WERI-Rb-1 (cell line): ENCODE measurements around the gene DNM3.

Source experiments
- DNase-seq: peaks from one replicate; pipeline ENCODE4 v3.0.0-alpha.2; 2020
- H3K27ac ChIP-seq: fragments of 250-450 bp; sonication (Bioruptor Pico); 2 replicates; pipeline ENCODE4 v1.5.1; 2020; ENCODE audit warnings: mild to moderate bottlenecking, moderate library complexity
- H3K27me3 ChIP-seq: fragments of 250-450 bp; sonication (Bioruptor Pico); 2 replicates; pipeline ENCODE4 v1.5.1; 2021; ENCODE audit warnings: mild to moderate bottlenecking, low read depth, moderate library complexity; ENCODE audit not compliant: insufficient read depth, severe bottlenecking
- H3K36me3 ChIP-seq: fragments of 250-450 bp; sonication (Bioruptor Pico); 2 replicates; pipeline ENCODE4 v1.5.1; 2020; ENCODE audit warnings: mild to moderate bottlenecking, moderate library complexity
- H3K4me3 ChIP-seq: 2 replicates; pipeline ENCODE4 v1.5.1; 2011; ENCODE audit warnings: low read depth, mild to moderate bottlenecking, control low read depth, low read length
- H3K9me3 ChIP-seq: fragments of 250-450 bp; sonication (Bioruptor Pico); 2 replicates; pipeline ENCODE4 v1.5.1; 2021; ENCODE audit warnings: mild to moderate bottlenecking, moderate library complexity; ENCODE audit not compliant: severe bottlenecking
- TF ChIP-seq, protein P1 (sequence below): IDR thresholded peaks from 2 replicates; pipeline ENCODE4 v1.5.1; 2011; ENCODE audit warnings: low read depth, mild to moderate bottlenecking, control low read depth, inconsistent platforms, low read length

The DNM3 gene

DNA sequence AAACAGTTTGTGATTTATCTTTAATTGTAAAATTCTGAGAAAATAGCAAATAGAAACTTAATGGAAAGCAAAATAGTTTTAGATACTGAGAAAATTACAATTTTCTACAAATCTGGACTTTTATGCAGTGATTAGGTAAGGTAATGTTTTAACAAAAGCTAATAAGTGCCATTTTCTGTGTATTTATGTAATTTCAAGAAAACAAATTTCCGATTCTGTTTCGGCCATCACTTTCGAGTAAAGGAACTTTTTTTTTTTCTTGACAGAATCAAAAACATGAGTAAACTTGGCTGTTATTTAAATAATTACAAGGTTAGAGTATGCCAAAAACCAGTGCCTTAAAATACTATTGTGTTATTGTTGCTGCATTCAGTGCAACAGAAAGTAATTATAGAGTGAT is 298.8 kb downstream of the DNM3 start:
- H3K4me3 ChIP-seq, result no peak overlapping the region
- no peak overlapping the region for H3K27ac ChIP-seq
- DNase-seq, result no peak
- no peaks in the 10 kb centered on the region for H3K27me3 ChIP-seq
- no peaks in the 10 kb centered on the region for H3K36me3 ChIP-seq
- TF ChIP-seq, protein P1, sequence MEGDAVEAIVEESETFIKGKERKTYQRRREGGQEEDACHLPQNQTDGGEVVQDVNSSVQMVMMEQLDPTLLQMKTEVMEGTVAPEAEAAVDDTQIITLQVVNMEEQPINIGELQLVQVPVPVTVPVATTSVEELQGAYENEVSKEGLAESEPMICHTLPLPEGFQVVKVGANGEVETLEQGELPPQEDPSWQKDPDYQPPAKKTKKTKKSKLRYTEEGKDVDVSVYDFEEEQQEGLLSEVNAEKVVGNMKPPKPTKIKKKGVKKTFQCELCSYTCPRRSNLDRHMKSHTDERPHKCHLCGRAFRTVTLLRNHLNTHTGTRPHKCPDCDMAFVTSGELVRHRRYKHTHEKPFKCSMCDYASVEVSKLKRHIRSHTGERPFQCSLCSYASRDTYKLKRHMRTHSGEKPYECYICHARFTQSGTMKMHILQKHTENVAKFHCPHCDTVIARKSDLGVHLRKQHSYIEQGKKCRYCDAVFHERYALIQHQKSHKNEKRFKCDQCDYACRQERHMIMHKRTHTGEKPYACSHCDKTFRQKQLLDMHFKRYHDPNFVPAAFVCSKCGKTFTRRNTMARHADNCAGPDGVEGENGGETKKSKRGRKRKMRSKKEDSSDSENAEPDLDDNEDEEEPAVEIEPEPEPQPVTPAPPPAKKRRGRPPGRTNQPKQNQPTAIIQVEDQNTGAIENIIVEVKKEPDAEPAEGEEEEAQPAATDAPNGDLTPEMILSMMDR, result no peak
- no peaks in the 10 kb centered on the region for H3K9me3 ChIP-seq

DNA sequence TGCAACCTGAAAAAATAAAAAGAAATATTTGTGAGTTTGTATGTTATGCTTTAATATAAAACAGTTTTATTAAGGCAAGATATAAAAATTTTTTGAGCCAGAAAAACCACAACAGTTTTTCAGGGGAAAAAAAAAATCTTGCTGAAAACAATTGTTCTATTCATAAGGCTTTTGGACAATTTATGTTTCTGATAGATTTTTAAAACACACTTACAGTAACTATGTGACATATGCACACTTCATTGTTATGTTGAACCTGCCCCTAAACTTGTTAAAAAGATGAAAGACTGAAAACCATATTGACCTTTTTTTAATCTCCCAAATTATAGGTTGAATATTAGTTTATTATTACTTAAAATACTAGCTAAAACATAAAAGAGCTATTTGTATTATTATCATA is 299.3 kb downstream of the DNM3 start:
- H3K4me3 ChIP-seq, result no peak overlapping the region
- no peak for DNase-seq
- TF ChIP-seq, protein P1, result no peak

DNA sequence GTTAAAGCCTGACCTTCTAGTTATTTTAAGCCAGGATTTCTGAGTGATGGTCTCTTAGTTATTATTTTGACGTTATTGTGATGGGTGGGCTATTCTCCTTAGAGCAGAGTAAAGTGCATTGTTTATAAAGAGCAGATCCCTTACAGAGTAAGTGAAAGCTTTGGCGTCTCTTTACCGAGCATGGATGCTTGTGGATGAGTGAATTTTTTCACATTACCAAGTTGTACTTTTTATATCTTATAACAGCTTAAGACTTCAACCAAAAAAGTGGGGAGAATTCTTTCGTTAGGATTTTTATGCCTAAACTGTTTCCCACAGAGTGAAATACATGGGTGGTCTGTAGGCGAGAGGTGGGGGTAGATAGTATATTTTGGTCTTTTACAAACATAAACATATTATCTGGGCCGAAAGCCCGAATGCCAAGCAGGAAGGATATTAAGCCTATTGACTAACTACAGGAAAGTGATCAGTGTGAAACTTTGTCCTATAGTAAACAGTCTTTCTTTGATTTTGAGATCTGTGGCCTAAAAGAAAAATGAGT is 300.1 kb downstream of the DNM3 start:
- no peak for DNase-seq
- H3K27me3 ChIP-seq, result no peaks in the 10 kb centered on the region
- H3K36me3 ChIP-seq, result no peaks in the 10 kb centered on the region
- no peaks in the 10 kb centered on the region for H3K9me3 ChIP-seq
- H3K4me3 ChIP-seq, result no peak overlapping the region
- TF ChIP-seq, protein P1, result no peak
- H3K27ac ChIP-seq, result no peak overlapping the region

More for the DNA sequence above, 299.3 kb downstream of the DNM3 start:
- no peaks in the 10 kb centered on the region for H3K9me3 ChIP-seq
- no peak overlapping the region for H3K27ac ChIP-seq
- H3K27me3 ChIP-seq, result no peaks in the 10 kb centered on the region
- H3K36me3 ChIP-seq, result no peaks in the 10 kb centered on the region

DNA sequence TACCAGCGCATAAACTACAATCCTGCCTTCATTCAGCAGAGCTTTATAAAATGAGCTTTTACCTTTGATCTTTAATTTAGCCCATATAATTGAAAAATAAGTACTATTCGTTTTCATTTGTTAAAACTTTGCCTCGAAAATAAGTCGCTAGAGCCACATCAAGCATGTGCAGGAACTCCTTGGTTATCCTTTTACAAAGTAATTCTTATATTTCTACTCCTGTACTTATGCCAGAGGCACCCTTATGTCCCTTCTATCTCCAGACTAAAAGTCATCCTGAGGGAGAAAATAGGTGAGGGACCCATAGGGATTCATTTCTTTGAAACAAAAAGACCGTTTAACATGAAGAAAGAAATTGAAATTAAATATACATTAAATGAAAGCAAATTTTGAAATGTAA is 301.0 kb downstream of the DNM3 start:
- no peak for DNase-seq
- Histone ChIP-seq H3K4me3 (no peak overlapping the region), H3K36me3 (no peaks in the 10 kb centered on the region), H3K27me3 (no peaks in the 10 kb centered on the region), H3K9me3 (no peaks in the 10 kb centered on the region), H3K27ac (no peak overlapping the region)
- TF ChIP-seq, protein P1, result no peak

DNA sequence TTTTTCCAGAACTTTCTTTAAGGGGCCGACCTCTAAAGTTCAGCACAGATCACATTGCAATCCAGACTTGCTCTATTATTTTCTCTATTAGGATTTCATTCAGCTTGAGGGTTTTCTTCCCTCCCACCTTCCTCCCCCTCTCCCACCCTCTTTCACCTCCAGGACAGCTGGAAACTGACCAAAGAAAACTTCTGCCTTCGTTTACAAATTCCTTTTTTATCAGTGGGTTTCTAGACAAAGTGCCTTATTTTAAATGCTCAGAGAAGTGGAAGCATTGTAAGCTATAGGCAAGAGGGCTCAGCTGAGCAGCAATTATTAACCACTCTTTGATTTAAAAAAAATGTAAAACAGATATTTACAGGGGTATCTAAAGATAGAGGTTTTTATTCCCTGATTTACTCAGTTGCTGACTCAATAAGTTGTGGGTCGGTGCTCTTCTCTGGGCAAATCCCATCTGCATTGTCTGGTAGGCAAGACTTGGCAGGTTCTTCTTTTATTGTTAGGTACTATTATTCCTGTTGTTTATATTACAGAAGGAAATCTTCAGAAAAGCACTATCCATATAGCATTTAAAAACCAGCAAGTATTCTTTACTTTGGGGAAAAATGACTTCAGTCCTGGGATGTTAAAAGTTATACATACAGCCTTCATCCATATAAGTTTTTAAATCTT is 302.2 kb downstream of the DNM3 start:
- TF ChIP-seq, protein P1, result no peak
- Histone ChIP-seq H3K4me3 (no peak overlapping the region), H3K27me3 (no peaks in the 10 kb centered on the region), H3K27ac (no peak overlapping the region), H3K9me3 (no peaks in the 10 kb centered on the region), H3K36me3 (no peaks in the 10 kb centered on the region)
- DNase-seq, result no peak
